A673 (cell line): Measurements from ENCODE around the gene SMIM36.
"Not testable (repeated sequence)": the region's sequence is repeated elsewhere in the genome, so short reads cannot be mapped to it uniquely, and the experiment has no call there.

Source experiments
- EZH2 ChIP-seq: fragments of 200-600 bp; sonication (generic); IDR thresholded peaks from 2 replicates; pipeline ENCODE4 v1.6.1; 2017; ENCODE audit warnings: borderline replicate concordance, low read depth, mild to moderate bottlenecking, mixed read lengths, antibody characterized with exemption, low read length; ENCODE audit not compliant: poor library complexity, severe bottlenecking
- TF ChIP-seq, protein P1 (sequence below): fragments of 300-800, 200-600 bp; sonication (generic); conservative IDR thresholded peaks from 2 replicates; pipeline ENCODE4 v1.5.1; 2017; ENCODE audit warnings: low read depth, mild to moderate bottlenecking, antibody characterized with exemption, low read length, moderate library complexity, mixed read lengths

- TF ChIP-seq, protein P1, sequence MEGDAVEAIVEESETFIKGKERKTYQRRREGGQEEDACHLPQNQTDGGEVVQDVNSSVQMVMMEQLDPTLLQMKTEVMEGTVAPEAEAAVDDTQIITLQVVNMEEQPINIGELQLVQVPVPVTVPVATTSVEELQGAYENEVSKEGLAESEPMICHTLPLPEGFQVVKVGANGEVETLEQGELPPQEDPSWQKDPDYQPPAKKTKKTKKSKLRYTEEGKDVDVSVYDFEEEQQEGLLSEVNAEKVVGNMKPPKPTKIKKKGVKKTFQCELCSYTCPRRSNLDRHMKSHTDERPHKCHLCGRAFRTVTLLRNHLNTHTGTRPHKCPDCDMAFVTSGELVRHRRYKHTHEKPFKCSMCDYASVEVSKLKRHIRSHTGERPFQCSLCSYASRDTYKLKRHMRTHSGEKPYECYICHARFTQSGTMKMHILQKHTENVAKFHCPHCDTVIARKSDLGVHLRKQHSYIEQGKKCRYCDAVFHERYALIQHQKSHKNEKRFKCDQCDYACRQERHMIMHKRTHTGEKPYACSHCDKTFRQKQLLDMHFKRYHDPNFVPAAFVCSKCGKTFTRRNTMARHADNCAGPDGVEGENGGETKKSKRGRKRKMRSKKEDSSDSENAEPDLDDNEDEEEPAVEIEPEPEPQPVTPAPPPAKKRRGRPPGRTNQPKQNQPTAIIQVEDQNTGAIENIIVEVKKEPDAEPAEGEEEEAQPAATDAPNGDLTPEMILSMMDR, result not testable (repeated sequence)
- TF ChIP-seq EZH2, result not testable (repeated sequence)
These were observed 88.5 kb downstream of the SMIM36 start for GRCh38 chr17:55422828-55423164.
